Sigmoid colon (tissue), 7 donors: ENCODE measurements around the gene KCNMB3. TPM values are rescaled to one million over a fixed set of nuclear protein-coding genes. Genes with fewer than 3 reads are reported as not detected.
"Not testable (repeated sequence)": the region's sequence is repeated elsewhere in the genome, so short reads cannot be mapped to it uniquely, and the experiment has no call there.

Source experiments
- DNase-seq: peaks from one replicate; pipeline ENCODE4 v3.0.0-alpha.2; 2019
- H3K27ac ChIP-seq, 4 donors: fragments of 200-600 bp; sonication (generic); one replicate each; pipeline ENCODE4 v1.5.1; 2016 to 2019; ENCODE audit warnings: mild to moderate bottlenecking in 1 of 4
- H3K27me3 ChIP-seq, 3 donors: fragments of 200-600 bp; sonication (generic); one replicate each; pipeline ENCODE4 v1.5.1; 2019; ENCODE audit warnings: mild to moderate bottlenecking in 1 of 3
- H3K36me3 ChIP-seq, 4 donors: fragments of 200-600 bp; sonication (generic); one replicate each; pipeline ENCODE4 v1.5.1; 2016 to 2019
- H3K4me1 ChIP-seq, 4 donors: fragments of 200-600 bp; sonication (generic); one replicate each; pipeline ENCODE4 v1.5.1; 2017 to 2019
- H3K4me3 ChIP-seq, 4 donors: fragments of 200-600 bp; sonication (generic); one replicate each; pipeline ENCODE4 v1.5.1; 2017 to 2019; ENCODE audit warnings: mild to moderate bottlenecking in 2 of 4, moderate library complexity in 1 of 4
- H3K9me3 ChIP-seq, 4 donors: fragments of 200-600 bp in 3 of 4; sonication (generic) in 3 of 4; one replicate each; pipeline versions ENCODE4 v1.5.1 to v1.6.1; 2013 to 2019
- EP300 ChIP-seq, 4 donors: sonication (generic); formaldehyde crosslinking; IDR thresholded peaks; one replicate each; pipeline ENCODE4 v1.6.1; 2017; ENCODE audit warnings: antibody characterized with exemption in 4 of 4
- POLR2A ChIP-seq, 2 donors: fragments of 450-650 bp; IDR thresholded peaks; one replicate each; pipeline ENCODE4 v1.6.1; 2016; ENCODE audit warnings: antibody characterized with exemption in 2 of 2, mild to moderate bottlenecking in 2 of 2, moderate library complexity in 2 of 2
- POLR2AphosphoS5 ChIP-seq, 4 donors: sonication (generic); formaldehyde crosslinking; IDR thresholded peaks; one replicate each; pipeline ENCODE4 v1.6.1; 2017; ENCODE audit warnings: antibody characterized with exemption in 4 of 4
- WGBS, 2 donors: extraction: QIAGEN DNeasy Blood & Tissue Kit; methylation state at CpG; one replicate each; pipeline ENCODE4 v1.1.7; 2013; 5-methylcytosine and 5-hydroxymethylcytosine counted together
- intact Hi-C: fragments of 100-400 bp; cut with DNase I; formaldehyde crosslinking; loops from one replicate; pipeline ENCODE4 v1.15.1; 2023
- polyA plus RNA-seq, 3 donors: library from polyadenylated mRNA; stranded (reverse); fragments of 200-250 nt; gene quantifications; one replicate each; pipeline ENCODE4 v1.2.3, GENCODE V29; 2013
- total RNA-seq, 4 donors: library from RNA; depleted of rRNA; stranded (reverse); fragments of >200 nt; gene quantifications; one replicate each; pipeline ENCODE4 v1.1.0, GENCODE V29; 2016
- TF ChIP-seq, protein P1 (sequence below), 4 experiments: fragments of 450-650 bp in 3 of 4; fragments of 200-600 bp in 1 of 4; IDR thresholded peaks; one replicate each; pipeline ENCODE4 v1.5.1; 2016 to 2019; ENCODE audit warnings: antibody characterized with exemption in 4 of 4, mild to moderate bottlenecking in 3 of 4, moderate library complexity in 2 of 4
- donor health status: healthy with polysubstance abuse.
- donor health status: Bipolar disorder and iron deficiency.
- donor health status: healthy.

KCNMB3 gene
- total and polyA plus RNA-seq, 7 donors = 0.60 to 7.2 (median 2.7) TPM

DNA sequence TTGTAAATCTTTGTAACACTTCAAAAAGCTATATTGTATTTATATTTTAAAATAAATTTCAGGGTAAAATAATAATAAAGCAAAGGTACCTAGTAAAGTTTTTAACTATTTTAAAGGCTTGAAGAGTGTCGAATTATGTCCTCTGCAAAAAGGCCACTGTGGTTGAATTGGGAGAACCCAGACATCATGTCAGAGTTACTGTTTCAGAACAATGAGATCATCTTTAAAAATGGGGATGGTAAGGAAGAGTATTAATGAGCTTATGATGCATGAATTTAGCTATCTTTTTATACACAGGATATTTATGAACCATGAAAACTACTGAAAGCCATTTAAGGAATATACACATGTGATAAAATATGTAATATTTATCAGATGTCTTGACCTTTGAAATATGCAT is 26.3 kb downstream of the KCNMB3 start:
- no peak for DNase-seq
- Histone ChIP-seq H3K4me3 (no peak overlapping the region), H3K4me1 (no peaks in the 10 kb centered on the region), H3K27ac (no peak overlapping the region), H3K36me3 (peaks cover 0 to 87% (median 4%) of the 10 kb centered on the region in 4 donors), H3K27me3 (no peaks in the 10 kb centered on the region), H3K9me3 (no peaks in the 10 kb centered on the region)
- 88 to 92% methylated on average over 1 of the region's 1 CpG for WGBS, 2 donors
- TF ChIP-seq POLR2A (IDR thresholded peaks at IDR 0.05) (no peak), POLR2AphosphoS5 (IDR thresholded peaks at IDR 0.05) (no peak), EP300 (IDR thresholded peaks at IDR 0.05) (no peak)
- TF ChIP-seq, protein P1, sequence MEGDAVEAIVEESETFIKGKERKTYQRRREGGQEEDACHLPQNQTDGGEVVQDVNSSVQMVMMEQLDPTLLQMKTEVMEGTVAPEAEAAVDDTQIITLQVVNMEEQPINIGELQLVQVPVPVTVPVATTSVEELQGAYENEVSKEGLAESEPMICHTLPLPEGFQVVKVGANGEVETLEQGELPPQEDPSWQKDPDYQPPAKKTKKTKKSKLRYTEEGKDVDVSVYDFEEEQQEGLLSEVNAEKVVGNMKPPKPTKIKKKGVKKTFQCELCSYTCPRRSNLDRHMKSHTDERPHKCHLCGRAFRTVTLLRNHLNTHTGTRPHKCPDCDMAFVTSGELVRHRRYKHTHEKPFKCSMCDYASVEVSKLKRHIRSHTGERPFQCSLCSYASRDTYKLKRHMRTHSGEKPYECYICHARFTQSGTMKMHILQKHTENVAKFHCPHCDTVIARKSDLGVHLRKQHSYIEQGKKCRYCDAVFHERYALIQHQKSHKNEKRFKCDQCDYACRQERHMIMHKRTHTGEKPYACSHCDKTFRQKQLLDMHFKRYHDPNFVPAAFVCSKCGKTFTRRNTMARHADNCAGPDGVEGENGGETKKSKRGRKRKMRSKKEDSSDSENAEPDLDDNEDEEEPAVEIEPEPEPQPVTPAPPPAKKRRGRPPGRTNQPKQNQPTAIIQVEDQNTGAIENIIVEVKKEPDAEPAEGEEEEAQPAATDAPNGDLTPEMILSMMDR (IDR thresholded peaks at IDR 0.05) = no peak
- intact Hi-C loops = no loop called here

DNA sequence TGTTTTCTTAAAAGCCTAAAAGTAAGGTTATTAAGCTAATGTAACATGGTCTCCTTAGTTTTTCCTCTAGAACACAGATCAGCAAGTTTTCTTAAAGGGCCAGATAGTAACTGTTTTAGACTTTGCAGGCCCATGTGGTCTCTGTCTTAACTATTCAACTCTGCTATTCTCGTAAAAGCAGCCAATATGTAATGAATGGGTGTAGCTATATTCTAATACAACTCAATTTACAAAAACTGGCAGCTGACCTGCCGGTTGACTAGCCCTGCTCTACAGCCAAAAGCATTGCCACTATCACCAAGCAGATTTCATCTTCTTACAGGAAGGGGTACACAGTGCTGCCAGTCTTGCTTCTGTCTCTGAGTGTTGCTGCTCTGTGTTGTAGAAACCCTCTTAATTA is 27.4 kb downstream of the KCNMB3 start:
- intact Hi-C loops = no loop called here
- Histone ChIP-seq H3K4me1 (no peaks in the 10 kb centered on the region), H3K27ac (no peak overlapping the region), H3K9me3 (no peaks in the 10 kb centered on the region), H3K36me3 (peaks cover 0 to 86% (median 2%) of the 10 kb centered on the region in 4 donors), H3K27me3 (no peaks in the 10 kb centered on the region), H3K4me3 (no peak overlapping the region)
- TF ChIP-seq POLR2AphosphoS5 (IDR thresholded peaks at IDR 0.05) = no peak
- no peak for TF ChIP-seq EP300 (IDR thresholded peaks at IDR 0.05)
- TF ChIP-seq, protein P1 (IDR thresholded peaks at IDR 0.05) = no peak
- TF ChIP-seq POLR2A (IDR thresholded peaks at IDR 0.05) = no peak
- no peak for DNase-seq
- WGBS, 2 donors = 79 to 83% methylated on average over 2 of the region's 2 CpGs

DNA sequence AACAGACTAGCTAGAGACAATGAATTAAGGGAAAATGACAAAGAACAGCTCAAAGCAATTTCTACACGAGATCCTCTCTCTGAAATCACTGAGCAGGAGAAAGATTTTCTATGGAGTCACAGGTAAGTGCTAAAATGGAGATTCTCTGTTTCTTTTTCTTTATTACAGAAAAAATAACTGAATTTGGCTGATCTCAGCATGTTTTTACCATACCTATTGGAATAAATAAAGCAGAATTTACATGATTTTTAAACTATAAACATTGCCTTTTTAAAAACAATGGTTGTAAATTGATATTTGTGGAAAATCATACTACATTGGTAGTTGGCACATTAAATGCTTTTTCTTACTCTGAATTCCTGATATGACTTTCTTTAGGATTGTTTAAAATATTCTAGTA is 32.7 kb downstream of the KCNMB3 start:
- 83 to 94% methylated on average over 1 of the region's 1 CpG for WGBS, 2 donors
- H3K4me1 ChIP-seq, H3K27me3 ChIP-seq, DNase-seq, intact Hi-C loops, H3K27ac ChIP-seq, H3K9me3 ChIP-seq, H3K4me3 ChIP-seq: not testable (repeated sequence)
- H3K36me3 ChIP-seq = peaks cover 0 to 61% (median 2%) of the 10 kb centered on the region in 4 donors

DNA sequence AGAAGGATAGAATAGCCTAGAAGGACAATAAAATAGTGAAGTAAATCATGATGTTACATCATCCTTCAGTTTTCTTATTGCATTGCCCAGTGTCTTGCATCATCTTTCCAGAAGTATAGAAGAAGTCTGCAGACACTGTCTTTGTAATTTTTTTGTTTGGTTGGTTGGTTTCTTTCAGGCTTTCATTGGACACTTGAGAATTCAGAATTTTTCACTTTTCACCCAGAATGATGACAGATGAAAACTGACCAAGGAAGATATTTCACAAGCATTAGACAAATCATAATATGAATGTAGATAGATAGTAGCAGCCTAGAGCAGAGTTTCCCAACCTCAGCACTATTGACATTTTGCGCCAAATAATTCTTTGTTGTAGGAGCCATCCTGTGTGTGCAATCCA is 35.4 kb downstream of the KCNMB3 start:
- WGBS, 2 donors = 91 to 100% methylated on average over 1 of the region's 1 CpG

DNA sequence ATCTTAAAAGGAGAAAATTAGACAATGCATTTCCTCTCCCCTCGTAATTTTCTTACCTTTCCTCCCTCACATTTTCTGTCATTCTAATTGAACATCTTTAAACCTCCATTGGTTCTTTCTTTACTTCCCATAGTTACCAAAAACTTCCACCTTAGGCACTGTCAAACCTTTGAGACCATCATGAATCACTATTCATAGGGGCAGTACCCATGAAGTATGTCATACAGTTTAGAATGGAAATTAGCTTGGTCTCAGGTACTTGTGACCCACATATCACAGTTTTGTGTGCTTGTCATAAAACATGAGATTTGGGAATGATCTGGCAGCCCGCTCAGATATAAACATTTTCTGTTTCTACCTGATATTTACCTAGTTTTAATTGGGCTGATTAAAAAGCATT is 50.1 kb downstream of the KCNMB3 start:
- Histone ChIP-seq H3K36me3 (peaks cover 0 to 51% (median 4%) of the 10 kb centered on the region in 4 donors), H3K4me3 (no peak overlapping the region), H3K27me3 (no peaks in the 10 kb centered on the region), H3K4me1 (peaks cover 0 to 12% (median 9%) of the 10 kb centered on the region in 4 donors), H3K27ac (no peak overlapping the region), H3K9me3 (no peaks in the 10 kb centered on the region)
- 95% methylated on average over 2 of the region's 2 CpGs for whole genome bisulfite sequencing, 2 donors
- DNase-seq = no peak
- intact Hi-C loops = no loop called here
- TF ChIP-seq POLR2AphosphoS5 (IDR thresholded peaks at IDR 0.05) = no peak
- TF ChIP-seq, protein P1 (IDR thresholded peaks at IDR 0.05) = no peak
- TF ChIP-seq EP300 (IDR thresholded peaks at IDR 0.05) = no peak
- no peak for TF ChIP-seq POLR2A (IDR thresholded peaks at IDR 0.05)

More for the DNA sequence above, 35.4 kb downstream of the KCNMB3 start:
- H3K9me3 ChIP-seq, H3K4me3 ChIP-seq, H3K27me3 ChIP-seq, DNase-seq, H3K4me1 ChIP-seq, intact Hi-C loops, H3K27ac ChIP-seq: not testable (repeated sequence)
- H3K36me3 ChIP-seq = peaks cover 0 to 62% (median 4%) of the 10 kb centered on the region in 4 donors

DNA sequence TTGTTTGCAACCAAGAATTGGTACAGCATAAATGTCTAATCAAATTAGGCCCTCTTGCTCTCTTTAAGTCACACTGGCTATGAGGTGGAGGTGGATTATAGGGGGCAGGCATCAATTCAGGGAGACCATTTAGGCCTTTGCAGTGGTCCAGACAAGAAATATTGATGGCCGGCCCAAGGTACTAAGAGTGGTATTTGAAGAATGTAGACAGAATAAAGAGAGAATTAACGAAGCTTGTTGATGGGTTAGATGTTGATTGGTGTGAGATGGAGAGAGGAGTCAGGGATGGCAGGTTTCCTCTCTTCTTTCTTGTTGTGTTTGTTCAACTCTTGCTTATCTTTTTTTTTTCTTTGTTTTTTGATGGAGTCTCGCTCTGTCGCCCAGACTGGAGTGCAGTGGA is 54.2 kb downstream of the KCNMB3 start:
- peak overlapping the region in 1 of 4 donors; percentile 22 for H3K27ac ChIP-seq
- no peaks in the 10 kb centered on the region for H3K27me3 ChIP-seq
- no peak overlapping the region for H3K4me3 ChIP-seq
- no peak for DNase-seq
- 87 to 91% methylated on average over 4 of the region's 4 CpGs for WGBS, 2 donors
- no peaks in the 10 kb centered on the region for H3K9me3 ChIP-seq
- peaks cover 0 to 20% (median 0%) of the 10 kb centered on the region in 4 donors for H3K36me3 ChIP-seq
- TF ChIP-seq EP300 (IDR thresholded peaks at IDR 0.05) (no peak), POLR2A (IDR thresholded peaks at IDR 0.05) (no peak), POLR2AphosphoS5 (IDR thresholded peaks at IDR 0.05) (no peak)
- TF ChIP-seq, protein P1 (IDR thresholded peaks at IDR 0.05) = no peak
- peaks cover 0 to 33% (median 25%) of the 10 kb centered on the region in 4 donors for H3K4me1 ChIP-seq
- intact Hi-C loops = no loop called here
